ENCODE data around the gene NKAIN2.
A peak's percentile ranks its signal among the peaks of the same experiment; 100 is the strongest.

NKAIN2 gene

GRCh38 chr6:124870611-124871459 is 1067.2 kb downstream of the NKAIN2 start:
- Histone ChIP-seq H3K27ac (ENCODE audit: low read depth, low read length) (no peak overlapping the region), H3K79me2 (ENCODE audit: control insufficient read depth, insufficient read depth, low read length, poor library complexity) (no peaks in the 10 kb centered on the region), H3K4me3 (ENCODE audit: low read depth, low read length) (no peak overlapping the region), H2BK120ac (ENCODE audit: insufficient read depth, low read length, poor library complexity) (no peak overlapping the region), H3K23ac (ENCODE audit: low read length) (no peak overlapping the region), H2BK12ac (ENCODE audit: low read length) (no peak overlapping the region), H3K9ac (ENCODE audit: low read length) (no peak overlapping the region), H3K27me3 (ENCODE audit: insufficient read depth, low read length) (no peaks in the 10 kb centered on the region), H4K91ac (ENCODE audit: low read depth, low read length) (no peak overlapping the region), H3K4me1 (ENCODE audit: control insufficient read depth in 1 of 2, insufficient read depth in 2 of 2, low read length in 2 of 2) (peaks cover 2% of the 10 kb centered on the region in 2 experiments), H3K14ac (ENCODE audit: low read length) (no peak overlapping the region), H3K79me1 (ENCODE audit: low read length) (no peaks in the 10 kb centered on the region), H3K18ac (ENCODE audit: low read length) (no peak overlapping the region), H2AK5ac (ENCODE audit: low read length) (no peak overlapping the region), H3K4me2 (ENCODE audit: low read length) (no peak overlapping the region), H3K4ac (ENCODE audit: low read depth, low read length) (no peak overlapping the region), H2AFZ (ENCODE audit: insufficient read depth, low read length, poor library complexity) (no peak overlapping the region), H3K36me3 (ENCODE audit: control insufficient read depth in 1 of 2, insufficient read depth in 2 of 2, low read length in 2 of 2) (no peaks in the 10 kb centered on the region), H4K12ac (ENCODE audit: low read depth, low read length) (no peak overlapping the region), H2BK5ac (ENCODE audit: low read depth, low read length, poor library complexity) (no peak overlapping the region), H3K9me3 (ENCODE audit: insufficient read depth, low read depth, low read length) (no peaks in the 10 kb centered on the region), H4K8ac (ENCODE audit: low read depth, low read length) (no peak overlapping the region)
- DNase-seq, result peak in 1 of 2 donors; percentile 61
- WGBS (ENCODE audit: extremely low coverage, insufficient coverage, insufficient read length), result no CpG with 5 or more reads among the region's 4 CpGs

- Histone ChIP-seq H3K79me1 (ENCODE audit: low read length) (no peaks in the 10 kb centered on the region), H2AFZ (ENCODE audit: insufficient read depth, low read length, poor library complexity) (no peak overlapping the region), H3K27ac (ENCODE audit: low read depth, low read length) (no peak overlapping the region), H3K9me3 (ENCODE audit: insufficient read depth, low read depth, low read length) (no peaks in the 10 kb centered on the region), H3K4ac (ENCODE audit: low read depth, low read length) (no peak overlapping the region), H4K91ac (ENCODE audit: low read depth, low read length) (no peak overlapping the region), H3K79me2 (ENCODE audit: control insufficient read depth, insufficient read depth, low read length, poor library complexity) (no peaks in the 10 kb centered on the region), H3K18ac (ENCODE audit: low read length) (no peak overlapping the region), H2BK120ac (ENCODE audit: insufficient read depth, low read length, poor library complexity) (no peak overlapping the region), H2BK12ac (ENCODE audit: low read length) (no peak overlapping the region), H4K12ac (ENCODE audit: low read depth, low read length) (no peak overlapping the region), H3K4me3 (ENCODE audit: low read depth, low read length) (no peak overlapping the region), H3K23ac (ENCODE audit: low read length) (no peak overlapping the region), H3K9ac (ENCODE audit: low read length) (no peak overlapping the region), H2AK5ac (ENCODE audit: low read length) (no peak overlapping the region), H3K36me3 (ENCODE audit: control insufficient read depth in 1 of 2, insufficient read depth in 2 of 2, low read length in 2 of 2) (no peaks in the 10 kb centered on the region), H3K4me2 (ENCODE audit: low read length) (no peak overlapping the region), H4K8ac (ENCODE audit: low read depth, low read length) (no peak overlapping the region), H3K4me1 (ENCODE audit: control insufficient read depth in 1 of 2, insufficient read depth in 2 of 2, low read length in 2 of 2) (peaks cover 2% of the 10 kb centered on the region in 2 experiments), H3K14ac (ENCODE audit: low read length) (no peak overlapping the region), H2BK5ac (ENCODE audit: low read depth, low read length, poor library complexity) (no peak overlapping the region), H3K27me3 (ENCODE audit: insufficient read depth, low read length) (no peaks in the 10 kb centered on the region)
- DNase-seq, result no peak
- WGBS (ENCODE audit: extremely low coverage, insufficient coverage, insufficient read length), result no CpG with 5 or more reads among the region's 4 CpGs
Observed at GRCh38 chr6:124872361-124873065, 1068.8 kb downstream of the NKAIN2 start.

- no peak overlapping the region for H3K4me3 ChIP-seq (ENCODE audit: low read depth, low read length)
- H3K4me2 ChIP-seq (ENCODE audit: low read length), result no peak overlapping the region
- no CpG with 5 or more reads among the region's 3 CpGs for WGBS (ENCODE audit: extremely low coverage, insufficient coverage, insufficient read length)
Observed at GRCh38 chr6:124873066-124873410, 1069.4 kb downstream of the NKAIN2 start.

More at GRCh38 chr6:124873066-124873410, 1069.4 kb downstream of the NKAIN2 start:
- Histone ChIP-seq H2BK5ac (ENCODE audit: low read depth, low read length, poor library complexity) (no peak overlapping the region), H2AFZ (ENCODE audit: insufficient read depth, low read length, poor library complexity) (no peak overlapping the region), H3K27me3 (ENCODE audit: insufficient read depth, low read length) (no peaks in the 10 kb centered on the region), H4K12ac (ENCODE audit: low read depth, low read length) (no peak overlapping the region), H3K18ac (ENCODE audit: low read length) (no peak overlapping the region), H3K79me1 (ENCODE audit: low read length) (no peaks in the 10 kb centered on the region), H4K91ac (ENCODE audit: low read depth, low read length) (no peak overlapping the region), H3K23ac (ENCODE audit: low read length) (no peak overlapping the region), H2BK12ac (ENCODE audit: low read length) (no peak overlapping the region), H3K14ac (ENCODE audit: low read length) (no peak overlapping the region), H2BK120ac (ENCODE audit: insufficient read depth, low read length, poor library complexity) (no peak overlapping the region), H2AK5ac (ENCODE audit: low read length) (no peak overlapping the region), H3K79me2 (ENCODE audit: control insufficient read depth, insufficient read depth, low read length, poor library complexity) (no peaks in the 10 kb centered on the region), H3K27ac (ENCODE audit: low read depth, low read length) (no peak overlapping the region), H3K9me3 (ENCODE audit: insufficient read depth, low read depth, low read length) (no peaks in the 10 kb centered on the region), H4K8ac (ENCODE audit: low read depth, low read length) (no peak overlapping the region), H3K4ac (ENCODE audit: low read depth, low read length) (no peak overlapping the region), H3K4me1 (ENCODE audit: control insufficient read depth in 1 of 2, insufficient read depth in 2 of 2, low read length in 2 of 2) (peaks cover 2% of the 10 kb centered on the region in 2 experiments), H3K9ac (ENCODE audit: low read length) (no peak overlapping the region), H3K36me3 (ENCODE audit: control insufficient read depth in 1 of 2, insufficient read depth in 2 of 2, low read length in 2 of 2) (no peaks in the 10 kb centered on the region)
- peak in 1 of 2 donors; percentile 37 for DNase-seq
